SH-SY5Y (cell line): ENCODE measurements around the gene AP2B1.

Source experiments
- GATA2 ChIP-seq: IDR thresholded peaks from 2 replicates; pipeline ENCODE4 v1.6.1; 2011; ENCODE audit warnings: mild to moderate bottlenecking, low read depth, low read length
- GATA3 ChIP-seq: IDR thresholded peaks from 2 replicates; pipeline ENCODE4 v1.6.1; 2011; ENCODE audit warnings: low read depth, mild to moderate bottlenecking, low read length, moderate library complexity

- TF ChIP-seq GATA3 (no peak), GATA2 (no peak)
Measured at GRCh38 chr17:35732806-35733136, 145.6 kb downstream of the AP2B1 start.
